ENCODE data around the gene HFM1. TPM values are rescaled to one million over a fixed set of nuclear protein-coding genes. Genes with fewer than 3 reads are reported as not detected.

HFM1 gene
- total and polyA plus RNA-seq, 4 donors, result 7.1 to 15.1 (median 9.2) TPM

DNA sequence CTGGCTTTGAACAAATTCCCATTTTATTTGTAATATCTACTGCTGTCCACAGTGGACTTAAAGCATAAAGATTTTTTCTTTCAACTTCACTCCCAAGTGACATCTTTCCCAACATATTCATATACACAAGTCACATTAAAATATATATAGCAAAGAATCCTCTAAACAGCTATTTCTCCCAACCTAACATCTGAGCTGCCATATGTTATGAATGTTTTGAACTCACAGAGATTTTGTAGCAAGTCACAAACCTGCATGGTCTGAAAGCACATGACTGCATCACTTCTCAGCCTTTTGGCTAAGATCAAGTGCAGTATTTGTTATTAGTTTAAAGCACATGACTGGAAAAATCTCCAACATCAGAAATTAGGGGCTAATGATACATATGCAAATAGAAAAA, 7.7 kb upstream of the HFM1 start:
- peak in 1 of 6 donors; percentile 68 for DNase-seq (ENCODE audit: low read depth in 4 of 6, low spot score in 6 of 6)
- Histone ChIP-seq H3K4me3 (ENCODE audit: low read depth, low read length) (no peak overlapping the region), H3K4me1 (ENCODE audit: control insufficient read depth, insufficient read depth, low read length) (no peaks in the 10 kb centered on the region), H3K9me3 (ENCODE audit: control insufficient read depth, insufficient read depth, low read length) (no peaks in the 10 kb centered on the region), H3K27ac (ENCODE audit: low read depth, low read length) (no peak overlapping the region), H3K36me3 (ENCODE audit: control insufficient read depth, insufficient read depth, low read length) (no peaks in the 10 kb centered on the region), H3K27me3 (ENCODE audit: control insufficient read depth, insufficient read depth, low read length) (no peaks in the 10 kb centered on the region)

DNA sequence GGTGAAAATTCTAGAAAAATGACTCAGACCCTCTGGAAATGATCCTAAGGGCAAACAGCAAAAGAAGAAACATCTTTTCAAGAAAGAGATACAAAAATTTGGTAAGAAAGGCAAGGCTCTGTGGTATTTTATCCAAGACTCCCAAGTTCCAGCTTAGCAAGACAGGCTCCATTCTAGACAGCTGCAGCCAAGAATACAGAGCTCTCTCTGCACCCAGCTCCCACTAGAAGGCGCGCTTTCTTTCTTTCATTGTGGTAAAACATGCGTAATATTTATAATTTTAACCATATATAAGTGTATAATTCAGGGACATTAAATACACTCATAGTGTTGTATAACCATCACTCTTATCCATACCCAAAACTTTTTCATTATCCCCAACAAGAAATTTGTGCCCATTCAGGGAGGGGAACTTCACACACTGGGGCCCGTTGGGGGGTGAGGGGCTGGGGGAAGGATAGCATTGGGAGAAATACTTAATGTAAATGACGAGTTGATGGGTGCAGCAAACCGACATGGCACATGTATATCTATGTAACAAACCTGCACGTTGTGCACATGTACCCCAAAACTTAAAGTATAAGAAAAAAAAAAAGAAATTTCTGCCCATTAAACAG, 2.2 kb upstream of the HFM1 start:
- Histone ChIP-seq H3K4me1 (ENCODE audit: control insufficient read depth, insufficient read depth, low read length) (peaks cover 3% of the 10 kb centered on the region), H3K9me3 (ENCODE audit: control insufficient read depth, insufficient read depth, low read length) (no peaks in the 10 kb centered on the region), H3K36me3 (ENCODE audit: control insufficient read depth, insufficient read depth, low read length) (no peaks in the 10 kb centered on the region), H3K27me3 (ENCODE audit: control insufficient read depth, insufficient read depth, low read length) (no peaks in the 10 kb centered on the region), H3K27ac (ENCODE audit: low read depth, low read length) (no peak overlapping the region), H3K4me3 (ENCODE audit: low read depth, low read length) (no peak overlapping the region)
- WGBS (ENCODE audit: insufficient coverage), result no CpG with 5 or more reads among the region's 7 CpGs
- no peak for DNase-seq (ENCODE audit: low read depth in 4 of 6, low spot score in 6 of 6)

- peaks cover 3% of the 10 kb centered on the region for H3K4me1 ChIP-seq (ENCODE audit: control insufficient read depth, insufficient read depth, low read length)
- DNase-seq (ENCODE audit: low read depth in 4 of 6, low spot score in 6 of 6), result peak in 2 of 6 donors; percentile 59 to 81
- H3K9me3 ChIP-seq (ENCODE audit: control insufficient read depth, insufficient read depth, low read length), result no peaks in the 10 kb centered on the region
- no peak overlapping the region for H3K4me3 ChIP-seq (ENCODE audit: low read depth, low read length)
- WGBS (ENCODE audit: insufficient coverage), result no CpG with 5 or more reads among the region's 3 CpGs
- no peaks in the 10 kb centered on the region for H3K27me3 ChIP-seq (ENCODE audit: control insufficient read depth, insufficient read depth, low read length)
- H3K27ac ChIP-seq (ENCODE audit: low read depth, low read length), result no peak overlapping the region
- H3K36me3 ChIP-seq (ENCODE audit: control insufficient read depth, insufficient read depth, low read length), result no peaks in the 10 kb centered on the region
Measured at GRCh38 chr1:91402023-91402422, 2.6 kb downstream of the HFM1 start.

- no peaks in the 10 kb centered on the region for H3K9me3 ChIP-seq (ENCODE audit: control insufficient read depth, insufficient read depth, low read length)
- no peaks in the 10 kb centered on the region for H3K27me3 ChIP-seq (ENCODE audit: control insufficient read depth, insufficient read depth, low read length)
- no peak overlapping the region for H3K27ac ChIP-seq (ENCODE audit: low read depth, low read length)
- peaks cover 3% of the 10 kb centered on the region for H3K4me1 ChIP-seq (ENCODE audit: control insufficient read depth, insufficient read depth, low read length)
- no peak overlapping the region for H3K4me3 ChIP-seq (ENCODE audit: low read depth, low read length)
- no peaks in the 10 kb centered on the region for H3K36me3 ChIP-seq (ENCODE audit: control insufficient read depth, insufficient read depth, low read length)
- DNase-seq (ENCODE audit: low read depth in 4 of 6, low spot score in 6 of 6), result no peak
- WGBS (ENCODE audit: insufficient coverage), result 93% methylated on average over 5 of the region's 6 CpGs
Measured at GRCh38 chr1:91400133-91400725, 4.4 kb downstream of the HFM1 start.

DNA sequence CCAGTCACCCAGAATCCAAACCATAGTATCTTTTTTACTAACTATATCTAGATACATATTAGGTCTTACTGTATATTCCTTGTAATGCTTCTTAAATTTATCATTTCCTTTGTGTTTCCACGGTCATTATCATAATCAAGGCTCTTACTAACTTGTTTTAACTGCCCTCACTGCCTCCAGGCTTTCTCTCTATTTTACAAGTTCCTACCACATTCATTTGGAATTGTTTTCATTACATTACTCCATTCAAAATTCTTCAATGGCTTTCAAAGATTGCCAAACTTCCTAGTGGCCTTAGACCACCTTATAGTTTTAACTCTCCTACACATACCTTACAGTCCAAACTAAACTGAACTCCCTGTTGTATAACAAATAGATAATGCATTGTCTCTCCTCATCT, 6.3 kb downstream of the HFM1 start:
- Histone ChIP-seq H3K36me3 (ENCODE audit: control insufficient read depth, insufficient read depth, low read length) (no peaks in the 10 kb centered on the region), H3K4me3 (ENCODE audit: low read depth, low read length) (no peak overlapping the region), H3K4me1 (ENCODE audit: control insufficient read depth, insufficient read depth, low read length) (no peaks in the 10 kb centered on the region), H3K9me3 (ENCODE audit: control insufficient read depth, insufficient read depth, low read length) (no peaks in the 10 kb centered on the region), H3K27me3 (ENCODE audit: control insufficient read depth, insufficient read depth, low read length) (no peaks in the 10 kb centered on the region), H3K27ac (ENCODE audit: low read depth, low read length) (no peak overlapping the region)
- no CpG with 5 or more reads among the region's 1 CpG for WGBS (ENCODE audit: insufficient coverage)
- no peak for DNase-seq (ENCODE audit: low read depth in 4 of 6, low spot score in 6 of 6)

GRCh38 chr1:91397605-91398004, 7.0 kb downstream of the HFM1 start:
- DNase-seq (ENCODE audit: low read depth in 4 of 6, low spot score in 6 of 6), result peak in 1 of 6 donors; percentile 45
- no peak overlapping the region for H3K4me3 ChIP-seq (ENCODE audit: low read depth, low read length)
- no peaks in the 10 kb centered on the region for H3K27me3 ChIP-seq (ENCODE audit: control insufficient read depth, insufficient read depth, low read length)
- H3K27ac ChIP-seq (ENCODE audit: low read depth, low read length), result no peak overlapping the region
- 27% methylated on average over 2 of the region's 4 CpGs for WGBS (ENCODE audit: insufficient coverage)
- H3K9me3 ChIP-seq (ENCODE audit: control insufficient read depth, insufficient read depth, low read length), result no peaks in the 10 kb centered on the region
- H3K4me1 ChIP-seq (ENCODE audit: control insufficient read depth, insufficient read depth, low read length), result no peaks in the 10 kb centered on the region
- no peaks in the 10 kb centered on the region for H3K36me3 ChIP-seq (ENCODE audit: control insufficient read depth, insufficient read depth, low read length)

GRCh38 chr1:91393042-91393441, 11.6 kb downstream of the HFM1 start:
- no peaks in the 10 kb centered on the region for H3K36me3 ChIP-seq (ENCODE audit: control insufficient read depth, insufficient read depth, low read length)
- no peak for DNase-seq (ENCODE audit: low read depth in 4 of 6, low spot score in 6 of 6)
- WGBS (ENCODE audit: insufficient coverage), result no CpG with 5 or more reads among the region's 1 CpG
- no peaks in the 10 kb centered on the region for H3K27me3 ChIP-seq (ENCODE audit: control insufficient read depth, insufficient read depth, low read length)
- H3K4me3 ChIP-seq (ENCODE audit: low read depth, low read length), result no peak overlapping the region
- no peaks in the 10 kb centered on the region for H3K9me3 ChIP-seq (ENCODE audit: control insufficient read depth, insufficient read depth, low read length)
- H3K4me1 ChIP-seq (ENCODE audit: control insufficient read depth, insufficient read depth, low read length), result no peaks in the 10 kb centered on the region
- H3K27ac ChIP-seq (ENCODE audit: low read depth, low read length), result no peak overlapping the region

DNA sequence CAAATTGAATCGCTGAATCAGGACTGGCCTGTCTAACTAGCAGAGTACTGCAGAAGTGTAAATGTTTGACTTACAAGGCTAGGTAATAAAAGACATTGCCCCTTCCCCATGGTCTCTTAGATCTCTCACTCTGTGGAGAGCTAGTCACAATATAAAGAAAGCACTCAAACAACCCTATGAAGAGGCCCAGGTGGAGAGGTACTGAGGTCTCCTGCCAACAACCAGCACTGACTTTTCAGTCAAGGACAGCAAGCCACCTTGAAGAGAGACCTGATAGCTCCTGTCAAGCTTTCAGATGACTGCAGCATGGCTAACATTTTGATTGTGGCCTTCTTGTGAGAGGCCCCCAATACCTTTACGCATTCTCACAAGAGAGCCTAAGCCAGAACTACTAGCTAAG, 18.5 kb downstream of the HFM1 start:
- no CpG with 5 or more reads among the region's 2 CpGs for WGBS (ENCODE audit: insufficient coverage)
- Histone ChIP-seq H3K27me3 (ENCODE audit: control insufficient read depth, insufficient read depth, low read length) (no peaks in the 10 kb centered on the region), H3K4me3 (ENCODE audit: low read depth, low read length) (no peak overlapping the region), H3K4me1 (ENCODE audit: control insufficient read depth, insufficient read depth, low read length) (no peaks in the 10 kb centered on the region), H3K27ac (ENCODE audit: low read depth, low read length) (no peak overlapping the region), H3K36me3 (ENCODE audit: control insufficient read depth, insufficient read depth, low read length) (no peaks in the 10 kb centered on the region), H3K9me3 (ENCODE audit: control insufficient read depth, insufficient read depth, low read length) (no peaks in the 10 kb centered on the region)
- no peak for DNase-seq (ENCODE audit: low read depth in 4 of 6, low spot score in 6 of 6)

DNA sequence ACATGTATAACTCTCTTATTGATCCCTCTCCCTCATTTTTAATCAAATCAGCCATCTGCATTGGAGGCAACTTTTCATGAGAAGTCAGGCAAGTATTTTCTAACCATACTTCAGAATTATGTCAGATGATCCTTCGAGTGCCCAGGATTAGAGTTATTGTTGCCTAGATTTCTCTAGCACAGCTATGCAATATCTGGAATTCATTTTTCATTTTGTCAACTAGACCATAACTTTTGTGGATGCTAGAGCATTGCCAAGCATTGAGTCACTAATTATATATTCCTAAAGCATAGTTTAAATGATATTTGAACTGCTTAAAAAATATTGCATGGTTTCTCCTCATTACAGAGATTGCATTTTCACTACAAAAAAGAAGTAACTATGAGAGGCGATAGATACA, 21.2 kb downstream of the HFM1 start:
- no peaks in the 10 kb centered on the region for H3K27me3 ChIP-seq (ENCODE audit: control insufficient read depth, insufficient read depth, low read length)
- no peak for DNase-seq (ENCODE audit: low read depth in 4 of 6, low spot score in 6 of 6)
- no peak overlapping the region for H3K4me3 ChIP-seq (ENCODE audit: low read depth, low read length)
- no CpG with 5 or more reads among the region's 2 CpGs for WGBS (ENCODE audit: insufficient coverage)
- no peaks in the 10 kb centered on the region for H3K4me1 ChIP-seq (ENCODE audit: control insufficient read depth, insufficient read depth, low read length)
- no peaks in the 10 kb centered on the region for H3K9me3 ChIP-seq (ENCODE audit: control insufficient read depth, insufficient read depth, low read length)
- no peaks in the 10 kb centered on the region for H3K36me3 ChIP-seq (ENCODE audit: control insufficient read depth, insufficient read depth, low read length)
- H3K27ac ChIP-seq (ENCODE audit: low read depth, low read length), result no peak overlapping the region

DNA sequence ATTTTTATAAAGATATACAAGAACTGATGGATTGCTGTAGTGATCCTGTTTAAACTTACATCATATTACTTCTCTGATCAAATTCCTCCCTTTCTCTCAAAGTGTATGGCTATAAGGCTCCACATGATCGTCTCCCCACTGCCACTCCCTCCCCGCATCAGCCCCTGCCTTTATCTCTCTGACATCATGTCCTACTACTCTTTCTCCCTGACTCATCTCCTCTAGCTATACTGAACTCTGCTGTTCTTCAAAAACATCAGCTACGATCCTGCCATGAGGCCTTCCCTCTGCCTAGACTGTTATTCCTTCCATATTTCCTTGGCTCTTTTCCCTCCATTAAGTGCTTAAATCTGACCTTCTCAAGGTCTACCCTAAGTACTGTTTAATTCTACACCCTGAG, 22.8 kb downstream of the HFM1 start:
- Histone ChIP-seq H3K27ac (ENCODE audit: low read depth, low read length) (no peak overlapping the region), H3K9me3 (ENCODE audit: control insufficient read depth, insufficient read depth, low read length) (no peaks in the 10 kb centered on the region), H3K27me3 (ENCODE audit: control insufficient read depth, insufficient read depth, low read length) (no peaks in the 10 kb centered on the region), H3K36me3 (ENCODE audit: control insufficient read depth, insufficient read depth, low read length) (no peaks in the 10 kb centered on the region), H3K4me1 (ENCODE audit: control insufficient read depth, insufficient read depth, low read length) (no peaks in the 10 kb centered on the region), H3K4me3 (ENCODE audit: low read depth, low read length) (no peak overlapping the region)
- DNase-seq (ENCODE audit: low read depth in 4 of 6, low spot score in 6 of 6), result no peak
- WGBS (ENCODE audit: insufficient coverage), result 84% methylated on average over 3 of the region's 3 CpGs

Measured in spinal cord (tissue), 10 donors.